Measurements from ENCODE around the gene CCK. TPM values are rescaled to one million over a fixed set of nuclear protein-coding genes. Genes with fewer than 3 reads are reported as not detected.

The CCK gene
- total and polyA plus RNA-seq, 4 donors, result 0.28 to 1.2 (median 0.41) TPM; not detected in 1

DNA sequence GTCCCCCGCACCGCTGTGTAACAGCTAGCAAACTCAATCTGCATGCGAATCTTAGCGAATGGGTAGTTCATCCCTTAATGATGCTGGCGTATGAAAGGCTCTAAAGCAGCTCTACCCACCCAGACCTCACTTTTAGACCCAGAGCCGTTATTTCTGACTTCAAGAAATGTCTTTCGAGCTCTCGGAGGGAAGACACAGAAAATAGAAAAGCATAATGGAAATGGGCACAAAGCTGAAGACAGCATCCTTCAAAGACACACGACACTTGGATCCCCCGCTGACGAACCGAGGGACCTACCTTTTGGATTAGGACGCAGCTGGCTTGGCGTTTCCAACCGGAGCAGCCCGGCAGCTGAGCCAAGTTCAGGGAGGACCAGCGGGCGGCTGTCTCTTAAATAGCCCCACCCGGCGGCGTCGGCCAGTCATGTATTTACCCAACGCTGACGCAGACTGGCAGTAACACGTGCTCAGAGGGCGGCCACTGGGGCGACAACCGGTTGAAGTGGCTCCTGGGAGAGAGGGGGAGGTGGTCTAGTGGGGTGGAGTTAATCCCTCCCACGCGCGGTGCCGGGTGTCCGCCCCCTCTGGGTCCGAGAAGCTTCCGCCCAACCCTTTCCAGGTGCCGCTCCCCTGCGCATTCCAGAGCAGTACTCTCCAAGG is 1.5 kb downstream of the CCK start:
- Histone ChIP-seq H3K4me1 (ENCODE audit: control insufficient read depth in 5 of 5, insufficient read depth in 5 of 5, low read length in 5 of 5) (peaks cover 0 to 11% (median 0%) of the 10 kb centered on the region in 5 donors), H3K36me3 (ENCODE audit: control insufficient read depth in 4 of 4, insufficient read depth in 4 of 4, low read length in 4 of 4) (no peaks in the 10 kb centered on the region), H3K27ac (ENCODE audit: low read depth in 1 of 2, low read length in 1 of 2) (no peak overlapping the region), H3K4me3 (no peak overlapping the region), H3K9me3 (ENCODE audit: control insufficient read depth in 4 of 4, insufficient read depth in 3 of 4, low read length in 3 of 4) (peaks cover 0 to 9% (median 0%) of the 10 kb centered on the region in 4 donors), H3K9ac (ENCODE audit: insufficient read depth in 1 of 2, low read length in 2 of 2) (no peak overlapping the region), H3K27me3 (ENCODE audit: control insufficient read depth in 3 of 3, insufficient read depth in 3 of 3, low read length in 2 of 3) (peaks cover 6 to 86% (median 58%) of the 10 kb centered on the region in 3 donors)
- no peak for ATAC-seq (ENCODE audit: insufficient read depth, low FRiP score)
- TF ChIP-seq, protein P1, sequence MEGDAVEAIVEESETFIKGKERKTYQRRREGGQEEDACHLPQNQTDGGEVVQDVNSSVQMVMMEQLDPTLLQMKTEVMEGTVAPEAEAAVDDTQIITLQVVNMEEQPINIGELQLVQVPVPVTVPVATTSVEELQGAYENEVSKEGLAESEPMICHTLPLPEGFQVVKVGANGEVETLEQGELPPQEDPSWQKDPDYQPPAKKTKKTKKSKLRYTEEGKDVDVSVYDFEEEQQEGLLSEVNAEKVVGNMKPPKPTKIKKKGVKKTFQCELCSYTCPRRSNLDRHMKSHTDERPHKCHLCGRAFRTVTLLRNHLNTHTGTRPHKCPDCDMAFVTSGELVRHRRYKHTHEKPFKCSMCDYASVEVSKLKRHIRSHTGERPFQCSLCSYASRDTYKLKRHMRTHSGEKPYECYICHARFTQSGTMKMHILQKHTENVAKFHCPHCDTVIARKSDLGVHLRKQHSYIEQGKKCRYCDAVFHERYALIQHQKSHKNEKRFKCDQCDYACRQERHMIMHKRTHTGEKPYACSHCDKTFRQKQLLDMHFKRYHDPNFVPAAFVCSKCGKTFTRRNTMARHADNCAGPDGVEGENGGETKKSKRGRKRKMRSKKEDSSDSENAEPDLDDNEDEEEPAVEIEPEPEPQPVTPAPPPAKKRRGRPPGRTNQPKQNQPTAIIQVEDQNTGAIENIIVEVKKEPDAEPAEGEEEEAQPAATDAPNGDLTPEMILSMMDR (IDR thresholded peaks at IDR 0.05; ENCODE audit: control extremely low read depth, extremely low read depth), result no peak
- peak; percentile 25 to 60 (median 47) for DNase-seq
- WGBS, 2 donors, result 11 to 12% methylated on average over 36 to 37 of the region's 37 CpGs

DNA sequence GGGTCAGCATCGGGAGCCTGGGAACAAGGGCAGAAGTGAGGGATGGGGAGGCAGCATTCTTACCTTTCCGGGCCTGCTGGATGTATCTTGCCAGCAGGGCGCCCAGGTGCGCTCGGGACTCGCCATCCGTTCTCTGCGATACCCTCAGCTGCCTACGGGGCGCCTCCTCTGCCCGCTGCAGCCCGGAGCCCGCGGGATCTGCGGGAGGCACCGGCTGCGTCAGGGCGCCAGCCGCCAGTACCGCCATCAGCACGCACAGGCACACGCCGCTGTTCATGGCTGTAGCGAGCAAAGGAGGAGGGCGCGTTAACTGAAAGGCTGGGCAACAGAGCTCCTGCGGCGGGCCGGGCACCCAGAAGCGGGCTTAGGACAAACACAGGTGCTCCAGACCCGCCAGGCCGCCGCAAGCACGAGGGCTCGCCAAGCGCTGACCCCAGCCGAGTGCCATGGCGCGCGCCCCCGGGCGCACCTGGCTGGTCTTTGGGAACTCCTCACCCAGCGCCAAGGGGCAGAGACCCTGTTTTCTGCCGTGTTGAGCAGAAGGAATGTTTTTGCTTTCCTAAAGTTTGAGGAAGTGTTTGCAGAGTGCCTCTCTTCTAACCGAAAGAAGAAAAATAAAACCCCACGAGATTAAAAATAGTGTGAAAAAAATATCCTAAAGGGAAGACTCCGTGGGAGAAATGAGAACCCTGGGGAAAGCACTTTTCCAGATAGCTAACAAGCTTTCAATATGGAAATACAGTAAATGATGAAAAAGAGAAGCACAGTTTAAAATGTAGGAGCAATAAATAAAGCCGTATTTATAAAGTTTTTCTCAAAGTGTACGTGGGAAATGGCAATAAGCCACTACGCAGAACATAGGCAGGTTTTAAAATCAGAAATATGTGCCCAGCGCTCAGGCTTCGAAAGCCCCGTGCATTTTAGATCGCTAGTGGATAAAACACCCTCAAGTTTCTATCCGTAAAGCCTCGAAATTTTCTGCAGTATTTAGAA is 2.3 kb downstream of the CCK start:
- WGBS, 2 donors, result 11 to 12% methylated on average over 53 to 56 of the region's 56 CpGs

DNA sequence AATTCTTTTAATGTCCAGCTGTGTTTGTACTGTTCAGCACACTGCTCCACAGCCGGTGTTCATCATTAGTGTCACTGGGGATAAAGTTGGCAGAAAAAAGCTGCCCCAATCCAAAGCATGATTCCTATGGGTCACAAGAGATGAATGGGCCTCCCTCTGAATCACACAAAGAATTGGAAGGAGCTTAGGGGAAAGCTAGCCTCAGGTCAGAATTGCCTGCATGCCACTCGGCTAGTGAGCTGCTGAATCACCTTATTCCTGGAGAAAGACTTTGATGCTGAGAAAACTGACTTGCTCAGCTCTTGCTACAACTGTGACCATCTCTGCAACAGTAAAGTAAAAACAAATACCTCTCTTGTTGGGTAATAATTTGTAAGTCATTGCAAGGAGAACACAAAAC is 3.5 kb downstream of the CCK start:
- Histone ChIP-seq H3K4me1 (ENCODE audit: control insufficient read depth in 5 of 5, insufficient read depth in 5 of 5, low read length in 5 of 5) (peaks cover 0 to 11% (median 0%) of the 10 kb centered on the region in 5 donors), H3K36me3 (ENCODE audit: control insufficient read depth in 4 of 4, insufficient read depth in 4 of 4, low read length in 4 of 4) (no peaks in the 10 kb centered on the region), H3K27ac (ENCODE audit: low read depth in 1 of 2, low read length in 1 of 2) (no peak overlapping the region), H3K9me3 (ENCODE audit: control insufficient read depth in 4 of 4, insufficient read depth in 3 of 4, low read length in 3 of 4) (peaks cover 0 to 9% (median 0%) of the 10 kb centered on the region in 4 donors), H3K4me3 (no peak overlapping the region), H3K9ac (ENCODE audit: insufficient read depth in 1 of 2, low read length in 2 of 2) (no peak overlapping the region), H3K27me3 (ENCODE audit: control insufficient read depth in 3 of 3, insufficient read depth in 3 of 3, low read length in 2 of 3) (peaks cover 6 to 70% (median 48%) of the 10 kb centered on the region in 3 donors)
- WGBS, 2 donors, result 52 to 58% methylated on average over 2 of the region's 2 CpGs
- DNase-seq (no peak), ATAC-seq (ENCODE audit: insufficient read depth, low FRiP score) (no peak)
- TF ChIP-seq, protein P1 (IDR thresholded peaks at IDR 0.05; ENCODE audit: control extremely low read depth, extremely low read depth), result no peak

More for the DNA sequence above, 2.3 kb downstream of the CCK start:
- Histone ChIP-seq H3K9ac (ENCODE audit: insufficient read depth in 1 of 2, low read length in 2 of 2) (no peak overlapping the region), H3K27me3 (ENCODE audit: control insufficient read depth in 3 of 3, insufficient read depth in 3 of 3, low read length in 2 of 3) (peaks cover 6 to 80% (median 58%) of the 10 kb centered on the region in 3 donors), H3K4me1 (ENCODE audit: control insufficient read depth in 5 of 5, insufficient read depth in 5 of 5, low read length in 5 of 5) (peaks cover 0 to 11% (median 0%) of the 10 kb centered on the region in 5 donors), H3K4me3 (no peak overlapping the region), H3K36me3 (ENCODE audit: control insufficient read depth in 4 of 4, insufficient read depth in 4 of 4, low read length in 4 of 4) (no peaks in the 10 kb centered on the region), H3K9me3 (ENCODE audit: control insufficient read depth in 4 of 4, insufficient read depth in 3 of 4, low read length in 3 of 4) (peaks cover 0 to 9% (median 0%) of the 10 kb centered on the region in 4 donors), H3K27ac (ENCODE audit: low read depth in 1 of 2, low read length in 1 of 2) (no peak overlapping the region)
- ATAC-seq (ENCODE audit: insufficient read depth, low FRiP score) (no peak), DNase-seq (no peak)
- TF ChIP-seq, protein P1 (IDR thresholded peaks at IDR 0.05; ENCODE audit: control extremely low read depth, extremely low read depth), result no peak
